OCI-LY1 (cell line): ENCODE measurements around the gene TGFB1.
A peak's percentile ranks its signal among the peaks of the same experiment; 100 is the strongest.

Experiments
- H2AFZ ChIP-seq: fragments of 200-600 bp; sonication (generic), shearing (Covaris generic); 2 replicates; pipeline ENCODE4 v1.6.0; 2014; ENCODE audit warnings: antibody characterized with exemption, mild to moderate bottlenecking, low read length
- H3F3A ChIP-seq: fragments of 200-600 bp; sonication (generic), shearing (Covaris generic); 2 replicates; pipeline ENCODE4 v1.6.0; 2014; ENCODE audit warnings: mild to moderate bottlenecking, antibody characterized with exemption, low read length, moderate library complexity; ENCODE audit not compliant: insufficient read depth
- H3K27ac ChIP-seq: fragments of 200-600 bp; sonication (generic); 2 replicates; pipeline ENCODE4 v1.5.1; 2014; ENCODE audit warnings: low read length, mixed run types, mild to moderate bottlenecking, low read depth; ENCODE audit not compliant: poor library complexity, severe bottlenecking
- H3K27me3 ChIP-seq: fragments of 200-600 bp; sonication (generic); 2 replicates; pipeline ENCODE4 v1.6.0; 2014; ENCODE audit warnings: antibody characterized with exemption, mild to moderate bottlenecking, low read length, moderate library complexity; ENCODE audit not compliant: insufficient read depth
- H3K36me3 ChIP-seq: fragments of 200-600 bp; sonication (generic); 2 replicates; pipeline ENCODE4 v1.6.1; 2014; ENCODE audit warnings: mild to moderate bottlenecking, antibody characterized with exemption, low read length, moderate library complexity, mixed read lengths; ENCODE audit not compliant: insufficient read depth
- H3K4me1 ChIP-seq: fragments of 200-600 bp; sonication (generic); 2 replicates; pipeline ENCODE4 v1.5.1; 2014; ENCODE audit warnings: mild to moderate bottlenecking, low read length, moderate library complexity; ENCODE audit not compliant: insufficient read depth, severe bottlenecking
- H3K4me2 ChIP-seq: fragments of 200-600 bp; sonication (generic), shearing (Covaris generic); 2 replicates; pipeline ENCODE4 v1.6.1; 2014; ENCODE audit warnings: low read length
- H3K4me3 ChIP-seq: fragments of 200-600 bp; sonication (generic); 2 replicates; pipeline ENCODE4 v1.5.1; 2014; ENCODE audit warnings: low read length, low read depth, mild to moderate bottlenecking, mixed read lengths; ENCODE audit not compliant: poor library complexity, severe bottlenecking
- H3K79me2 ChIP-seq: fragments of 200-600 bp; shearing (Covaris generic); 2 replicates; pipeline ENCODE4 v1.6.1; 2016; ENCODE audit warnings: mixed run types, low read length, mixed read lengths; ENCODE audit not compliant: insufficient read depth
- H3K9ac ChIP-seq: fragments of 200-600 bp; sonication (generic), shearing (Covaris generic); 2 replicates; pipeline ENCODE4 v1.6.1; 2014; ENCODE audit warnings: mild to moderate bottlenecking, low read length, mixed read lengths
- H3K9me2 ChIP-seq: fragments of 200-600 bp; sonication (generic), shearing (Covaris generic); 2 replicates; pipeline ENCODE4 v1.6.1; 2014; ENCODE audit warnings: low read depth, mild to moderate bottlenecking, low read length, mixed read lengths
- H3K9me3 ChIP-seq: fragments of 200-600 bp; shearing (Covaris generic); 2 replicates; pipeline ENCODE4 v1.6.1; 2014; ENCODE audit warnings: low read length, mixed read lengths
- H4K20me1 ChIP-seq: fragments of 200-600 bp; sonication (generic), shearing (Covaris generic); 2 replicates; pipeline ENCODE4 v1.6.0; 2016; ENCODE audit warnings: mild to moderate bottlenecking, low read length; ENCODE audit not compliant: insufficient read depth
- CTCF ChIP-seq: fragments of 200-600 bp; sonication (generic), shearing (Covaris generic); IDR thresholded peaks from 2 replicates; pipeline ENCODE4 v1.5.1; 2017; ENCODE audit warnings: mild to moderate bottlenecking, antibody characterized with exemption, low read length, moderate library complexity, mixed read lengths
- EZH2 ChIP-seq: fragments of 200-600 bp; sonication (generic), shearing (Covaris generic); IDR thresholded peaks from 2 replicates; pipeline ENCODE4 v1.8.0; 2017; ENCODE audit warnings: borderline replicate concordance, mixed run types, mild to moderate bottlenecking, antibody characterized with exemption, low read length, moderate library complexity, mixed read lengths

The TGFB1 gene

GRCh38 chr19:41318696-41319499, 34.8 kb downstream of the TGFB1 start:
- no peaks in the 10 kb centered on the region for H4K20me1 ChIP-seq
- no peaks in the 10 kb centered on the region for H3K9me3 ChIP-seq
- H3K4me1 ChIP-seq = no peaks in the 10 kb centered on the region
- TF ChIP-seq EZH2 (no peak), CTCF (no peak)
- no peak overlapping the region for H3K4me3 ChIP-seq
- H3K79me2 ChIP-seq = no peaks in the 10 kb centered on the region
- H3K27ac ChIP-seq = no peak overlapping the region
- no peaks in the 10 kb centered on the region for H3K27me3 ChIP-seq
- no peak overlapping the region for H3K4me2 ChIP-seq
- no peaks in the 10 kb centered on the region for H3F3A ChIP-seq
- no peak overlapping the region for H3K9ac ChIP-seq
- peaks cover 77% of the 10 kb centered on the region for H3K36me3 ChIP-seq
- H2AFZ ChIP-seq = no peak overlapping the region
- H3K9me2 ChIP-seq = no peaks in the 10 kb centered on the region

GRCh38 chr19:41316306-41316920, 37.3 kb downstream of the TGFB1 start:
- no peak overlapping the region for H3K4me3 ChIP-seq
- H3K9ac ChIP-seq = no peak overlapping the region
- no peak overlapping the region for H2AFZ ChIP-seq
- peaks cover 4% of the 10 kb centered on the region for H3K4me1 ChIP-seq
- no peaks in the 10 kb centered on the region for H3F3A ChIP-seq
- no peaks in the 10 kb centered on the region for H3K9me3 ChIP-seq
- H3K27me3 ChIP-seq = no peaks in the 10 kb centered on the region
- no peaks in the 10 kb centered on the region for H3K79me2 ChIP-seq
- no peak overlapping the region for H3K27ac ChIP-seq
- H3K36me3 ChIP-seq = peaks cover 80% of the 10 kb centered on the region
- H3K9me2 ChIP-seq = no peaks in the 10 kb centered on the region
- H3K4me2 ChIP-seq = no peak overlapping the region
- TF ChIP-seq EZH2 (no peak), CTCF (no peak)
- no peaks in the 10 kb centered on the region for H4K20me1 ChIP-seq

- peaks cover 9% of the 10 kb centered on the region; the same call in 1 of the 2 replicates for H3F3A ChIP-seq
- no peak overlapping the region for H2AFZ ChIP-seq
- no peak overlapping the region for H3K4me3 ChIP-seq
- H3K4me1 ChIP-seq = peaks cover 29% of the 10 kb centered on the region
- no peak overlapping the region for H3K9ac ChIP-seq
- H4K20me1 ChIP-seq = no peaks in the 10 kb centered on the region
- no peaks in the 10 kb centered on the region for H3K9me2 ChIP-seq
- H3K27me3 ChIP-seq = no peaks in the 10 kb centered on the region
- H3K27ac ChIP-seq = no peak overlapping the region
- TF ChIP-seq EZH2 = no peak
- TF ChIP-seq CTCF = no peak
- H3K36me3 ChIP-seq = peaks cover 51% of the 10 kb centered on the region
- peak overlapping the region; percentile 97 for H3K4me2 ChIP-seq
- H3K79me2 ChIP-seq = peaks cover 9% of the 10 kb centered on the region
- H3K9me3 ChIP-seq = no peaks in the 10 kb centered on the region
Observed at GRCh38 chr19:41311613-41312012, 42.1 kb downstream of the TGFB1 start.
